Activated CD4-positive, alpha-beta T cell treated with anti-CD3 and anti-CD28 coated beads, Interleukin-2, amount 50 U/mL, for 48 hours (primary cell): ENCODE measurements around the gene MTHFD1.
"Not testable (repeated sequence)": the region's sequence is repeated elsewhere in the genome, so short reads cannot be mapped to it uniquely, and the experiment has no call there.

Experiments used
- DNase-seq, 2 experiments: peaks; one replicate each; pipeline ENCODE4 v3.0.0-alpha.2; 2020

The MTHFD1 gene

DNA sequence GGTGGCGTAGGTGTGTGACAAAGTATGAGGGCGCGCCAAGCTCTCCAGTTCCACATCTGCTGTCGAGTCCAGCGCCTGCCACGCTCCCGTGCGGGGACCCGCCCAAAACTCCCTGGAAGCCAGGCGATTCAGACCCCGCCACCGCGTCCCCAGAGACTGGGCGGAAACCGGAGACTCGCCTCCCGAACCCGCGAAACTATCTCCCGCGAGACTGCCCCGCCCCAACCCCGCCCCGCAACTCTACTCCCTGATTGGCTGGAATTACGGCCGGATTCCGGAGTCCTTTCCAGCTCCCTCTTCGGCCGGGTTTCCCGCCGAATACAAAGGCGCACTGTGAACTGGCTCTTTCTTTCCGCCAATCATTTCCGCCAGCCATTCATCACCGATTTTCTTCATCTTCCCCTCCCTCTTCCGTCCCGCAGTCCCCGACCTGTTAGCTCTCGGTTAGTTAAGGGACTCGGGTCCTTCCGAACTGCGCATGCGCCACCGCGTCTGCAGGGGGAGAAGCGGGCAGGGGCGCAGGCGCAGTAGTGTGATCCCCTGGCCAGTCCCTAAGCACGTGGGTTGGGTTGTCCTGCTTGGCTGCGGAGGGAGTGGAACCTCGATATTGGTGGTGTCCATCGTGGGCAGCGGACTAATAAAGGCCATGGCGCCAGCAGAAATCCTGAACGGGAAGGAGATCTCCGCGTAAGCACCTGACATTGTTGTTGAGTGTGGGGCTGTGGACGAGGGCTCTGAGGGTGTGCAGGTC lies at the start of gene MTHFD1:
MTHFD1 (plus strand) TSS at position 572 of the 751 bp plus-strand sequence; CDS start at position 647, 75 bp downstream.
- DNase-seq, result peak; percentile 96 to 97

DNA sequence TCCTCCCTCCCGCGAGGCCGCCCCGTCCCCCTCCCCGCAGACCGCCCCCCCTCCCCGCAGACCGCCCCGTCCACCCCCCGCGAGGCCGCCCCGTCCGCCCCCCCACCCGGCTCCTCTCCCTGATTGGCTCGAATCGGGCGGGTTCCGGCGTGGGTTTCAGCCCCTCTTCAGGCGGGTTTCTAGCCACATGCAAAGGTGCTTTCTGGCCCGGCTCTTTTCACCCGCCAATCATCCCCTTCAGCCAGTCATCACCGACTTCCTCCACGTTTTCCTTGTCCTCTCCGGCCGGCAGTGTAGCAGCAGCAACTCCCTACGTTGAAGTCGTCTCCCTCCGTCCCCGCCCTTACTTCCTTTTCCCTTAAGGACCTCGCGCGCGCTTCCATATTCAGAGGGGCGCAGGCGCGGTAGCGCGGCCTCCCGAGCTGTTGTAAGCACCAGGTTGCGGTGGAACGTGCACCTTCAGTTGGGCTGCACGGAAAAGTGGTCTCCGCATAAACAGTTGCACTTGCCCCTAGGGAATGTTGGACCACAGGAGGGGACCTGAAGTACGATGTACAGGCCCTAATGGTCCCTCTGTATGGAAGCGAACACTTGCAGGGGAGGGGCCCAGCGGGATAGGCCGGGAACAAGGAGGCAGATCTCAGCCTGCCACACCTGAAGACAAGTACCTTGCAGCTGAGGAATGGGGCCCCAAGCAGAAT lies 49.4 kb upstream of the MTHFD1 start:
- peak; percentile 91 to 93 for DNase-seq

DNA sequence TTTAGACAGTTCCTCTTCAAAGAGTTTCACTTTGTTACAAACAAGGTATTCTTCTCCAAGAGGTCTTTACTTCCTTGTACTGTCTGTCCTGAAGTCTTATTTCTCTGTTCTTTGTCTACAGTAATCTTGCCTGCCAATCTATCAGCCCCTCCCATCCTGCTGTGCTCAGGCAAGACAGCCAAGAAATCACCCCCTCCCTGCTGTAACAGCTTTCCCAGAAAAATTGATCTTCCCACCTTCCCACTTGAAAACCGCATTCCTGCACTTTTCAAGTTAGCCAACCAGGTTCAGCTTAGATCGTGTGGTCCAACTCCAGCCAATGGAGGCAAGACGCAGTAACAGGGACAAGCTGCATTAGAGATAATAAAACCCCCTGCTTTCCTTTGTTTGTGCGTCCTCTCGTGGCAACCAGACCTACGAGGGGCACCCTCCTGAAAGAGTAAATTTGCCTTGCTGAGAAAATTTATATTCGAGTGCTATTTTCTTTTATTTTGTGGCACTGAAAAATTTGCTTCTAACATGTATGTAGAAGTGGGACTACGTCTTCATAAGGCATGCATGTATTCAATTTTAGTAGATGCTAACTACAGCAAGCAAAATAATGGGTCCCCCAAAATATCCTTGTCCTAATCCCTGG lies 47.5 kb upstream of the MTHFD1 start:
- no peak for DNase-seq

DNA sequence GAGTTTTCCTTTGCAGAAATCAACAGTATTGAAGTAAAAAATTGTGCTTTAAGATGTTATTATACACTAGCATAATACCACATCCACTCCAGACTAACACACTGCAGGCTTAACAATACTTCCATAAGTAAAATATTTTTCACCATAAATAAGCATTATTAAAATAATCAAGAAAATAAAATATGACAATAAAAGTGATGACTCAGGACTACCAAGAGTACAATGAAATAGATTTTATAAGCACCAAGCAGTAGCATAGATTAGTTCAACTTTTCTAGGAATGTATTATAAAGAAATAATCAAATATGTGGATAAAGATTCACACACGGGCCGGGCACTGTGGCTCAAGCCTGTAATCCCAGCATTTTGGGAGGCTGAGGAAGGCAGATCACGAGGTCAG lies 40.4 kb upstream of the MTHFD1 start:
- no peak for DNase-seq

GRCh38 chr14:64349741-64350490 lies 38.2 kb upstream of the MTHFD1 start:
- DNase-seq, result no peak

DNA sequence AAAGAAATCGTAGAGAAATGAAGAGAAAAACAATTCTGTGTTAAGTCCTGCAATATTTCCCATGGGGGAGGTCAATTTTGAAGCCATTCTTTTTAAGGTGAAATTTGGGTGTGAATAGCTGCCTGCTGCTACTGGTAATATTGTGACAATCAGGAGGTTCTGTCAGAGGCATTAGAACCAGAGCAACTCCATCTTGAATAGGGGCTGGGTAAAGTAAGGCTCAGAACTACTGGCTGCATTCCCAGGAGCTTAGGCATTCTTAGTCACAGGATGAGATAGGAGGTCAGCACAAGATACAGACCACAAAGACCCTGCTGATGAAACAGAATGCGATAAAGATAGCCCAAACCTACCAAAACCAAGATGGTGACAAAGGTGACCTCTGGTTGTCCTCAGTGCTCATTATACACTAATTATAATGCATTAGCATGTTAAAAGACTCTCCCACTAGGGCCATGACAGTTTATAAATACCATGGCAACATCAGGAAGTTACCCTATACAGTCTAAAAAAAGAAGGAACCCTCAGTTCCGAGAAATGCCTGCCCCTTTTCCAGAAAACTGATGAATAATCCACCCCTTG lies 24.8 kb upstream of the MTHFD1 start:
- no peak for DNase-seq

- no peak for DNase-seq
Measured at GRCh38 chr14:64364907-64365306, 23.2 kb upstream of the MTHFD1 start.

DNA sequence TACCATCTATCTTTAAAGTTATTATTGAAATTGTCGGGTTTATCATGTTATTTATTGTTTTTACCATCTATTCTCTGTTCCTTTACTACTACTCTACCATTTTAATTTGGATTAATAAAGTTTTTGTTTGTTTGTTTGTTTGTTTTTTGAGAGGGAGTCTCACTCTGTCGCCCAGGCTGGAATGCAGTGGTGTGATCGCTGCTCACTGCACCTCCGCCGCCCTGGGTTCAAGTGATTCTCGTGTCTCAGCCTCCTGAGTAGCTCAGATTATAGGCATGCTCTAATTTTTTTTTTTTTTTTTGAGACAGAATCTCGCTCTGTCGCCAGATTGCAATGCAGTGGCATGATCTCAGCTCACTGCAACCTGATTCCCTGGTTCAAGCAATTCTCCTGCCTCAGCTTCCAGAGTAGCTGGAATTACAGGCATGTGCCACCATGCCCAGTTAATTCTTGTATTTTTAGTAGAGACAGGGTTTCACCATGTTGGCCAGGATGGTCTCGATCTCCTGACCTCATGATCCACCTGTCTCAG lies 22.7 kb upstream of the MTHFD1 start:
- not testable (repeated sequence) for DNase-seq

DNA sequence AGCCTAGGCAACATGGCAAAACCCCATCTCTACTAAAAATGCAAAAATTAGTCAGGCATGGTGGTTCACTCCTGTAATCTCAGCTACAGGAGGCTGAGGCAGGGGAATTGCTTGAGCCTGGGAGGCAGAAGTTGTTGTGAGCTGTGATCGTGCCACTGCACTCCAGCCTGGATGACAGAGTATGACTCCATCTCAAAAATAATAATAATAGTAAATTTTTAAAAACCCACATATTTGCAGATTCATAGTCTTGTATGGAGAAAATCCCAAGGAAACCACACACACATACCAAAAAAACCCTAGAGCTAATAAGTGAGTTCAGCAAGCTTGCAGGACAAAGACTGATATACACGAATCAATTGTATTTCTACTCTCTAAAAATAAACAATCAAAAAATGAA lies 19.0 kb upstream of the MTHFD1 start:
- DNase-seq, result no peak

DNA sequence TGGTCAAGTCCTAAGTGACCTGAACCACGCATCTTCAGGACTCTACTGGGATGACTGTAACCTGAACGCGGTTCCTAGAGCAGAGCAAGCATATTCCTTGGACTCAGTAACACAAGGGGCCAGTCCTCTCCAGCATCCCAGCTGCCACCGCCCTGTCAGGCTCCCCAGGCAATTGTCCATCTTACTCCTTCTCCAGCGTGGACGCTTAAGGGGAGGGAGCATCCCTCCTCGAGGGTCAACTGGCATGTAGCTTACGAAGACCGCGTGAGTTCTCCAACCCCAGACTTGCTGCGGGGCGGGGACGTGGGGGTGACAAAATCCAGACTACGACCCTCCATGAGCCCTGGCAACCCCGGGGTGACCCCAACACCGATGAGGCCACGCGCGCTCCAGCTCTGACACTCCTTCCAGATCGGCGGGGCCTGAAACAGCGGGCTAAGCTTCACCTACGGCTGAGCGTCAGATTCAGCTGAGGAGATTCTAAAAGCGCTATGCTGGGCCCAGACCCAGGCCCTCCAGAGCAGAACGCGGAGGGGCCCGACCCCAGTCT lies 846 bp upstream of the MTHFD1 start:
- no peak for DNase-seq

DNA sequence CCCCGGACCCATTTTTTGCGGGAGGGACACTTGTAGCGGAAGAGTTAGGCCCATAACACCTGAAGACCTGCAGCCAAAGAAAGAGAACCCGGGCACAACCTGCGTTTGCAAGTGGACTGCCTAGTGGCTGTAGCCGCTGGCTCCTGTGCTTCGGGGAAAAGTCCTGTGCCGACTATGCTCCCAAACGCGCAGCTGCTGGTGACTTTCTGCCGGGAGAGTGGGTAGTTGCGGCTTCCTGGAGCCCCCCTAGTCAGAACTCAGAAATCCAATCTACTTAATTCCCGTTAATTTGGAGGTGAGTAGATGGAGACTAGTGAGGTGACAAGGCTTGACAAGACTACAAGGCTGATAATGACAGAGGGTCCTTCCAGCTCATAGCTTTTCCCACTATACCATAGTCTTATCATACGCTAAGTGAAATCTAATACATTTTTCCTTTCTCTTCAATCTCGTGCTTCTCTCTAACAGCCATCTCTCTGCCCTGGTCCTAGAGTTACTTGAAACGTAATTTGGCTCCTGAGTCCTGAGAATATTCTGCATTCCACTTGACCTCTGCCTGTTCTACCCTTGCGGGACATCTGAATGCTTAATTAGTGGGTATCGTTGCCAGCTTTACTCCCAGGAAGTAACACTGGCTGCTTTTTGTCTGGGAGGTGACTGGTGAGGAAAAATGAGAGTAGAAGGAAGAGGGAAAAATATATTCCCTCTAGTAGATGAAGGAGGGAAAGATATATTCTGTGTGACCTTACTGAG lies 556 bp downstream of the MTHFD1 start:
- peak in 1 of 2 experiments; percentile 53 for DNase-seq

- DNase-seq, result no peak
Measured at GRCh38 chr14:64391113-64391725, 3.1 kb downstream of the MTHFD1 start.

DNA sequence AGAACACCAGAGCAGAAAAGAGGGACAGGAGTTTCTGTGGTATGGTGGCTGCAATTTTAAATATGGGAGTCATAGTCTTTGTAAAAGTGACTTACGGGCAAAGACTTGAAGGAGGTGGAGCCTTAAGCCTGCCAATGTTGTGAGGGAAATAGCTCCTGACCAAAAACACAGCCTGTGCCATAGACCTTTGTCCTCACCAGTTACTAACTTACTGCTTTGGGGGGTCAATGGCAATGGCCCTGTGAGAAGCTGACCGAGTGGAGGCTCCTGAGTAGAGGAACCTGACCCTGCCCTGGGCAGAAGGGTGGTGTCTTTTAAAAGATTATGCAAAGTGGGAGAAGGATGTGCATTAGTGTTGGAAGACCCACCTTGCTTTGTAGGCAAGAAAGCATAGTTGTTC lies 3.8 kb downstream of the MTHFD1 start:
- DNase-seq, result no peak

DNA sequence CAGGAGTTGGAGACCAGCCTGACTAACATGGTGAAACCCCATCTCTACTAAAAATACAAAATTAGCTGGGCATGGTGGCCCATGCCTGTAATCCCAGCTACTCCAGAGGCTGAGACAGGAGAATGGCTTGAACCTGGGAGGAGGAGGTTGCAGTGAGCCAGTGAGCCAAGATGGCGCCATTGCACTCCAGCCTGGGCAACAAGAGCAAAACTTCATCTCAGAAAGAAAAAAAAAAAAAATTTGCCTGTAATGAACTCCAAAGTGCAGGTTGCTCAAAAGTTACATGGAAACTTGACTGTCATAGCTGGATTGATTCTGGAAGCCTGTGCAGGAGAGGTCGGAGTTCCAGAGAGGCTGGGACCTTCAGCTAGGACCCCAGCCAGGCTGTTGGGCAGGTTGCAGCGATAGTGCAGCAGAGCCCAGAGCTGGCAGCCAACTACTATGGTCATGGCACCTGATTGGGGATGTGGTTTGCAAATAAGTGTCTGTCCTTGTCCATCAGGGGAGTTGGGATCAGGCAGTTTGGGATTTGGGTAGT lies 5.1 kb downstream of the MTHFD1 start:
- not testable (repeated sequence) for DNase-seq

DNA sequence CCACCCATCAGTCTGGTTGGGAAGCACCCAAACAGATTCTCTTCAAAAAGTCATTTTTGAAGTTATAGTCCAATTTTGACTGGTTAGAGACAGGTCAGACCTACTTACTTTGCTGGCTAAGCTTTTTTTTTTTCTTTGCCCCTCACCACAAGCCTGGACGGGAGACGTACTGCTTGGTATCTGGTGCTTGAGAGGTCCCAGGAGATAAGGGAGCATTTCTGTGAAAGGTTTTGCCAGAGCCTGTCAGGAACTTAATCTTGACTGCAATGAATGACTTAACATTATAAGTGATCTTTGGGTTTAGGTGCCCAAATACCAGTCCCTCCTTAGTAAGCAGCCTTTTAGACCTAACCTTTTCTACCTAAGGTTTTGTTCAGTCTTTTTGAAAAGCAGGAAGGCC lies 6.3 kb downstream of the MTHFD1 start:
- no peak for DNase-seq

GRCh38 chr14:64394977-64395633 lies 7.0 kb downstream of the MTHFD1 start:
- no peak for DNase-seq

- DNase-seq, result no peak
Measured at GRCh38 chr14:64400829-64401459, 12.8 kb downstream of the MTHFD1 start.

- DNase-seq, result no peak
Measured at GRCh38 chr14:64401949-64402348, 13.8 kb downstream of the MTHFD1 start.

DNA sequence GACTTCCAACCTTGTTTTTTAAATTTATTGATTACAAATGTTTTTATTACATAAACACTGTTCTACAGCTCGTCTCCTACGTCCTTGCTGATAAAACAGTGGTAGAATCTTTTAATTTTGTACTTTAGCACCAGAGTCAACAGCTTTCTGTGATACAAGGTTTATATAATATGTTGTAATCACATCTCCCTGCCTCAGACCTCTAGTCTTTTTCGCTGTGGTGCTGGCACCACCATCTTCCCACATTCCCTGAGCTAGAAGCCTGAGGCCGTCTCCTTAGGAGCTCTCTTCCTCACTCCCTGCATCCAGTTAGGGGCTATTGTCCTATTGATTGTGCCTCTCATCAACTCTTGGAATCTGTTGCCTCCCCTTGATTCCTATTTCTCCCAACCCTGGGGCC lies 17.1 kb downstream of the MTHFD1 start:
- DNase-seq, result no peak

DNA sequence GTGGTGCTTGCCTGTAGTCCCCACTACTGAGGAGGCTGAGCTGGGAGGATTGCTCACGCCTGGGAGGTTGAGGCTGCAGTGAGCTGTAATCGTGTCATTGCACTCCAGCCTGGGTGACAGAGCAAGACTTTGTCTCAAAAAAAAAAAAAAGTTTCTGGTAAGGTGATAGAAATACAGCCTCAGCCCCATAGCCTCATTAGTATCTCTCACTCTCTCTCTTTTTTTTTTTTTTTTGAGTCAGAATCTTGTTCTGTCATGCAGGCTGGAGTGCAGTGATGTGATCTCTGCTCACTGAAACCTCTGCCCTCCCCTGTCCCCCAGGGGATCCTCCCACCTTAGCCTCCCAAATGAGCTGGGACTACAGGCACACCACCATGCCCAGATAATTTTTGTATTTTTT lies 19.2 kb downstream of the MTHFD1 start:
- DNase-seq, result no peak
